ENCODE data around the gene TBL1Y.

GRCh38 chrY:6909118-6909521 lies 1.4 kb upstream of the TBL1Y start:
- no peak for TF ChIP-seq CTCF (IDR thresholded peaks at IDR 0.05)
- TF ChIP-seq EZH2 (IDR thresholded peaks at IDR 0.05; ENCODE audit: borderline replicate concordance, insufficient read depth, low read depth, low read length, poor library complexity, severe bottlenecking), result no peak
